ENCODE data around the gene CNOT1.
A peak's percentile ranks its signal among the peaks of the same experiment; 100 is the strongest.

The CNOT1 gene

DNA sequence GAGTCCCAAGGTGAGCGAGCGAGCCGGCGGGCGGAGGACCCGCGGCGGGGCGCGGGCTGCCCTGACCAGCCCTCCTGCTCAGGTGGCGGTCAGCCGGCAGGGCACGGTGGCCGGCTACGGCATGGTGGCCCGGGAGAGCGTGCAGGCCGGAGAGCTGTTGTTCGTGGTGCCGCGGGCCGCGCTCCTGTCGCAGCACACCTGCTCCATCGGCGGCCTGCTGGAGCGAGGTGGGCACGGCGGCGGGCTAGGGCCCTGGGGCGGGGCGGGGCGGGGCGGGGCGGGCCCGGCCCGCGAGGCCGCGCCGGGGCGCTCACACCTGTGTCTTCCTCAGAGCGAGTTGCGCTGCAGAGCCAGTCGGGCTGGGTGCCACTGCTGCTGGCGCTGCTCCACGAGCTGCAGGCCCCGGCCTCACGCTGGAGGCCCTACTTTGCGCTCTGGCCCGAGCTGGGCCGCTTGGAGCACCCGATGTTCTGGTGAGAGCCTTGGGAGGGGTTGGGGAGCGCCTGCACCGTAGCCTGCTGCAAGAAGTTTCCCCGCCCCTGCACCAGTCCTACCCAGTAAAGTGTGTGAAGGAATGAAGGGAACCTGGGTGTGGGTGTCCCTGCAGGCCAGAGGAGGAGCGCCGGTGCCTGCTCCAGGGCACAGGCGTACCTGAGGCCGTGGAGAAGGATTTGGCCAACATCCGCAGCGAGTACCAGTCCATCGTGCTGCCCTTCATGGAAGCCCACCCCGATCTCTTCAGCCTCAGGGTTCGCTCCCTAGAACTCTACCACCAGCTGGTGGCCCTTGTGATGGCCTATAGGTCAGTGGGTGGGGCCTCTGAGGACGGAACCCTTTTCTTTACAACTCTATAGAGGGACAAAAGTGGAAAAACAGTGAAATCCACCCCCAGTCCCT is 113.5 kb downstream of the CNOT1 start:
- Histone ChIP-seq H3K36me3 (replicated peaks; ENCODE audit: low read depth, low read length) (peaks cover 34% of the 10 kb centered on the region), H3K4me1 (ENCODE audit: low read length) (peaks cover 50% of the 10 kb centered on the region), H3K27ac (ENCODE audit: low read length) (peak overlapping the region; percentile 61), H4K20me1 (ENCODE audit: insufficient read depth, low read length) (peaks cover 46% of the 10 kb centered on the region), H3K79me2 (ENCODE audit: low read length) (peaks cover 45% of the 10 kb centered on the region), H3K4me3 (ENCODE audit: low read length) (peak overlapping the region; percentile 93), H3K9ac (ENCODE audit: low read length) (peak overlapping the region; percentile 75), H3K9me3 (ENCODE audit: insufficient read depth, low read length) (no peaks in the 10 kb centered on the region), H3K27me3 (ENCODE audit: low read depth, low read length) (no peaks in the 10 kb centered on the region), H3K4me2 (ENCODE audit: low read length) (peak overlapping the region; percentile 89), H2AFZ (ENCODE audit: low read depth, low read length) (0 out of 2 replicates have a peak overlapping the region, but pooled peaks have one; percentile 84)
- TF ChIP-seq CTCF (IDR thresholded peaks at IDR 0.05; ENCODE audit: low read depth, low read length) (no peak), EZH2phosphoT487 (IDR thresholded peaks at IDR 0.05; ENCODE audit: low read depth) (no peak)

GRCh38 chr16:58515125-58515870 is 114.3 kb downstream of the CNOT1 start, which contains the start of gene SETD6:
TSS of gene SETD6 (plus strand) at chr16:58515517. CDS start at chr16:58515538, 21 bp downstream.
- Histone ChIP-seq H4K20me1 (ENCODE audit: insufficient read depth, low read length) (peaks cover 39% of the 10 kb centered on the region), H3K79me2 (ENCODE audit: low read length) (peaks cover 38% of the 10 kb centered on the region), H3K27ac (ENCODE audit: low read length) (peak within 1 kb of the TSS; percentile 61), H3K4me1 (ENCODE audit: low read length) (peaks cover 43% of the 10 kb centered on the region), H2AFZ (ENCODE audit: low read depth, low read length) (peak within 1 kb of the TSS; percentile 84), H3K36me3 (replicated peaks; ENCODE audit: low read depth, low read length) (peaks cover 25% of the 10 kb centered on the region), H3K27me3 (ENCODE audit: low read depth, low read length) (no peaks in the 10 kb centered on the region), H3K4me3 (ENCODE audit: low read length) (peak within 1 kb of the TSS; percentile 93), H3K9me3 (ENCODE audit: insufficient read depth, low read length) (no peaks in the 10 kb centered on the region), H3K4me2 (ENCODE audit: low read length) (peak within 1 kb of the TSS; percentile 89), H3K9ac (ENCODE audit: low read length) (peak within 1 kb of the TSS; percentile 75)
- TF ChIP-seq EZH2phosphoT487 (IDR thresholded peaks at IDR 0.05; ENCODE audit: low read depth) (no peak), CTCF (IDR thresholded peaks at IDR 0.05; ENCODE audit: low read depth, low read length) (no peak)

DNA sequence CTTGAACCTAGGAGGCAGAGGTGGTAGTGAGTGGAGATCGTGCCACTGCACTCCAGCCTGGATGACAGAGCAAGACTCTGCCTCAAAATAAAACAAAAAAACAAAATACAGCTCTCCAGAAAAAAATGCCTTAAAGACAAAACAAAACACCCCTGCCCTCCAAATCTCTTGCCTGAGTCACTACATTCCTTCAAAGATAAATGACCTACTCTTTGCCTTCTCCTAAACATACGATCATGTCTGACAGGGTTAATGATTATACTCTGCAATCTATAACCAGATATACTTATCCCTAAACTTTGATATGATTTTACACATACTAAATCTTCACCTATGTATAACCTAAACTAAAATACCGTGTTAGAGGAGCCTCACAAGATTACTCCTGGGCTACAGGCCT is 115.8 kb downstream of the CNOT1 start:
- no peak overlapping the region for H3K27ac ChIP-seq (ENCODE audit: low read length)
- peaks cover 34% of the 10 kb centered on the region for H3K79me2 ChIP-seq (ENCODE audit: low read length)
- no peak overlapping the region for H3K4me2 ChIP-seq (ENCODE audit: low read length)
- H3K36me3 ChIP-seq (replicated peaks; ENCODE audit: low read depth, low read length) = peaks cover 17% of the 10 kb centered on the region
- H3K9me3 ChIP-seq (ENCODE audit: insufficient read depth, low read length) = no peaks in the 10 kb centered on the region
- H3K9ac ChIP-seq (ENCODE audit: low read length) = no peak overlapping the region
- TF ChIP-seq EZH2phosphoT487 (IDR thresholded peaks at IDR 0.05; ENCODE audit: low read depth) = no peak
- TF ChIP-seq CTCF (IDR thresholded peaks at IDR 0.05; ENCODE audit: low read depth, low read length) = no peak
- no peak overlapping the region for H3K4me3 ChIP-seq (ENCODE audit: low read length)
- peaks cover 25% of the 10 kb centered on the region for H4K20me1 ChIP-seq (ENCODE audit: insufficient read depth, low read length)
- no peak overlapping the region for H2AFZ ChIP-seq (ENCODE audit: low read depth, low read length)
- H3K4me1 ChIP-seq (ENCODE audit: low read length) = peaks cover 29% of the 10 kb centered on the region
- no peaks in the 10 kb centered on the region for H3K27me3 ChIP-seq (ENCODE audit: low read depth, low read length)
